ENCODE results near the gene PRPF19.

PRPF19 gene

DNA sequence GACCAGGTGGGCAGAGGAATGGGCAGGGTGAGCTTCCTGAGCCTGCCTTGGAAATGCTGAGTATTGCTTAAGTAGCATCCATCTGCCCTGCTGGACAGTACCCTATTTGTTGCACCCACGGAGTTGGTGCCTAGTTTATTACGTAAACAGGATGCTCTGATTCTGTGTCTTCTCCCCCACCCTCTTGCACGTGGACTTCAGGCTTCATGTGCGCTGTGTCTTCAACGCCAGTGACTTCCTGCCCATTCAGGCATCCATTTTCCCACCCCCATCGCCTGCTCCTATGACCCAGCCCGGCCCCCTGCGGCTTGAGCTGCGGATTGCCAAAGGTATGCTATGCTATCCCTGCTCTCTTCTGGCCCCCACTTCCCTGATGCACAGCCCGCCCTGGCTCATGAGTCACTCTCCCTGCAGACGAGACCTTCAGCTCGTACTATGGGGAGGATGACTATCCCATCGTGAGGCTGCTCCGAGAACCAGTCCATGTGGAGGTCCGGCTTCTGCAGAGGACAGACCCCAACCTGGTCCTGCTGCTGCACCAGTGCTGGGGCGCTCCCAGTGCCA lies 33.3 kb downstream of the PRPF19 start:
- DNase-seq = peak in 1 of 14 donors; percentile 61

DNA sequence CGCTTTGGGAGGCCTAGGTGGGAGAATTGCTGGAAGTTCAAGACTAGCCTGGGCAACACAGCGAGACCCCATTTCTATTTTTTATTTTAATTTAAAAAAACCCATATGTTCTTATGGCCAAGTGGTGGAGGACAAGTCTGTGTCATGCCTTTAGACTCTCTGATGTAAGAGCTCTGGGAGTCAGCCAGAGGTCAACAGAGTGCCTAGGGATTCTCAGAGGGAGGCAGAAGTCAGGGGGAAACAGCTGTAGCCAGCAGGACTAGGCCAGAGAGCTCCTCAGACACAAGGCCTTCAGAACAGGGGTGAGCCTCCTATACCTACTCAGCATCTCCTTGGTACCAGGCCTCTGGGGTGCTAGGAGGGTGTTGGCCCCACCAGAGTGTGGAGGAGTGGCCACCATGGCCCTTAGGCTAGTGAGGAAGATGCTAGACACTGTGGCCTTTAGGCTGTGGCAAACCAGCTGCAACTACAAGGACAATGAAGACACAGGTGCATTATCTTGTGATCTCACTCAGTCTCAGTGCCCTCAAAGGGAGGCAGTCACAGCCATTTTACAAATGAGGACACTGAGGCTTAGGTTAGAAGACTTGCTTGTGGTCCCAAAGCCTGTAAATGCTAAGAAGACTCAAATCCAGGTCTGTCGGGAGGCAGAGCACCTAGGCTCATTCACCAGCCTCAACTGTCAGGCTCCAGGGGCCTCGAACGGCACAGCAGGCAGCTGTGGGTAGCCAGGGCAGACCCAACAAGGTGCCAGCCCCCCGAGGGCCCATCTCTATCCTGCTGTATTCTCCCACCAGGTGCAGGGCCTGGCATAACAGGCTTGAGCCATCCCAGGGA lies 34.0 kb downstream of the PRPF19 start:
- DNase-seq = no peak

DNA sequence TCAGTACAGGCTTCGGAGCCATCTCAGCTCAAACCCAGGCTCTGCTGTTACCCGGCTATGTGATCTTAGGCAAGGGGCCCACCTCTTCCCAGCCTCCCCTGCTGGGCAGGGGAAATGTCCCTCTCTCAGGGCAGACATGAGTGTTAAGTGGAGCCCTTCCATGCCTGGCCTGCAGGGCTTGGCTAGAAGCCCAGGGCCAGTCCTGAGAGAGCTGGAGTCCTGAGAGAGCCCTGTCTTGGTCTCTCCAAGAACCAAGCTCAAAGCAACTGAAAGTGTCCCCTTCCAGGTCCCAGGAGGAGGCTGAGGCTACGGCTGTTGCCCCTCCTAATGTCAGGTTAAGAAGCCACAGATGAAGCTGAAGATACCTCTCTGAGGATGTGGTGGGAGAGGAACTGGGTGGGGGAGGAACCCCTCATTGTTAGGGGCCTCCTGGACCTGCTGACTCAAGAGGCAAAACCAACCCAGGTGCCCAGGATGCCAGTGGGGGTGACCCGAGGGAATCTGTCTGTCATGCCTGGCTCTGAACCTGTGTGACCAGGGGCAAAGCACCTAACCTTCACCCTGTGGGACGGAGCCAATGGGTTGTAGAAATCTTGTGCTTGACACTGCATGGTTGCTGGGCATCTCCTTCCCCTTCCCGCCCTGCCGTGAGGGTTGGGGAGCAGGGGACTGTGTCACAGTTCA lies 34.9 kb downstream of the PRPF19 start:
- peak in 1 of 14 donors; percentile 12 for DNase-seq

DNA sequence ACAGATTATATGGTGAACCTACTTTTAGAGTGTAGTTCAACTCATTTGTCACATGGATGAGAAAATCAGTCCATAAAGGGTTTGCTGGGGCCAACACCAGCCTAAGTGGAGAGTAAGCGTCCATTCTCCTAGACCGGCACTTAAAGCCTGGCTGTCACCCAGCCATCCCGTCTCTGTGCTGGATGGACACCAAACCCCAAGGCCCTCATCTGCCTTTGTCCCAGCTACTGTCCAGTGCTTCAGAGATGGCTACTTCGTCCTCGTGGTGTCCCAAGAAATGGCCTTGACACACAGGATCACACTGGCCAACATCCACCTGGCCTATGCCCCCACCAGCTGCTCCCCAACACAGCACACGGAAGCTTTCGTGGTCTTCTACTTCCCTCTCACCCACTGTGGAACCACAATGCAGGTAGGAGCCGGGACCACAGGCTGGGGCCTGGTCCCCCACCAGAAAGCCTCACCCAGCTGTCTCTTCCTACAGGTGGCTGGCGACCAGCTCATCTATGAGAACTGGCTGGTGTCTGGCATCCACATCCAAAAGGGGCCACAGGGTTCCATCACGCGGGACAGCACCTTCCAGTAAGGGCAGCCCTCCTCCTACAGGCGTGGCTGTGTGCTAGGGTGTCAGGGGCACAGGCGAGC lies 35.5 kb downstream of the PRPF19 start:
- DNase-seq = no peak

DNA sequence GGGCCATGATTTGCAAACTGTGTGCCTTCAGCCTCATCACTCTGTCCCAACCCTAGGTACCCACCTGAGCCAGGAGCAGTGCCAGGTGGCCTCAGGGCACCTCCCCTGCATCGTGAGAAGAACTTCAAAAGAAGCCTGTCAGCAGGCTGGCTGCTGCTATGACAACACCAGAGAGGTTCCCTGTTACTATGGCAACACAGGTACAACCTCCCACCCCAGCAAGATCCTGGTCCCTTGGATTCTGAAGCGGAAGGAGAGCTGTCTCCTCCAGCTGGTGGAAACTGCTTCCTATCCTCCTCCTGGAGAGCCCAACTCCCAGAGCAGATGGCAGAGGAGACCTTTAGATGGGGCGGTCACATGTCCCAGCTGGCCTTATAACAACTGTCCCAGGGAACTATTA lies 36.1 kb downstream of the PRPF19 start:
- DNase-seq = peak in 1 of 14 donors; percentile 53

DNA sequence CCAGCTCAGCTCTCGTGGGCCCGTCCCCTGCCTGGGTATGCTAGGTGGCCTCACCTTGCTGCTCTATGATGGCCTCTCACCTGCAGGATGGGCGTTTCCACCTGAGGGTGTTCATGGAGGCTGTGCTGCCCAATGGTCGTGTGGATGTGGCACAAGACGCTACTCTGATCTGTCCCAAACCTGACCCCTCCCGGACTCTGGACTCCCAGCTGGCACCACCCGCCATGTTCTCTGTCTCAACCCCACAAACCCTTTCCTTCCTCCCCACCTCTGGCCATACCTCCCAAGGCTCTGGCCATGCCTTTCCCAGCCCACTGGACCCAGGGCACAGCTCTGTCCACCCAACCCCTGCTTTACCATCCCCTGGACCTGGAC lies 36.9 kb downstream of the PRPF19 start:
- no peak for DNase-seq

DNA sequence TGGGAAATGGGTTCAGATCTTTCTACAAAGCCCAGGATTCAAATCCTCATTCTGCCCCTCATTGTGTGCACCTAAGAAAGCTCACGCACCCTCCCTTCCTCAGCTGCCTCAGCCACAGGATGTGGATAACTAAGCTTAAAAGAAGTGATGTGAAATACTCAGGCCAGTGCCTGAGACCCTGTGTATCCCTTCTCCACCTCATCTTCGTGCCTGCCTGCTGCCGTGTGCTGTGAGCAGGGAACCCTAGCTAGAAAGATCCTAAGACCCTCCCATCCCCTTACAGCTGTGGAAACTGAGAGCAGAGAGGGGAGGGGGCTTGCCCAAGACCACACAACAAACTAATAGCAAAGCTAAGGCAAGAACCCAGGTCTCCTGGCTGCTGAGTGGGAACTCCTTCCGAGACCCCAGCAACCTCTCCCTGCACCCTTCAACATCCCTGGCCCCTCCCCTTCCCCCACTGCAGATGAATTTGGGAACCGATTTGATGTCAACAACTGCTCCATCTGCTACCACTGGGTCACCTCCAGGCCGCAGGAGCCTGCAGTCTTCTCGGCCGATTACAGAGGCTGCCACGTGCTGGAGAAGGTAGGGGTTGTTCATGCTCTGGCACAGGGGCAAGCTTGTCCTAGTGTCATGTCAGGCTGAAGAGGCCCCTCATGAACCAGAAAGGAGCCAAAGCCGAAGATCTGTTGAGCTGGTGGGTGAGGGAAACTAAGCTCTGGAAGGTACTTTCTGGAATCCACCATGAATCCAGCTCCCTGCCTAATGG lies 37.5 kb downstream of the PRPF19 start:
- DNase-seq = no peak

DNA sequence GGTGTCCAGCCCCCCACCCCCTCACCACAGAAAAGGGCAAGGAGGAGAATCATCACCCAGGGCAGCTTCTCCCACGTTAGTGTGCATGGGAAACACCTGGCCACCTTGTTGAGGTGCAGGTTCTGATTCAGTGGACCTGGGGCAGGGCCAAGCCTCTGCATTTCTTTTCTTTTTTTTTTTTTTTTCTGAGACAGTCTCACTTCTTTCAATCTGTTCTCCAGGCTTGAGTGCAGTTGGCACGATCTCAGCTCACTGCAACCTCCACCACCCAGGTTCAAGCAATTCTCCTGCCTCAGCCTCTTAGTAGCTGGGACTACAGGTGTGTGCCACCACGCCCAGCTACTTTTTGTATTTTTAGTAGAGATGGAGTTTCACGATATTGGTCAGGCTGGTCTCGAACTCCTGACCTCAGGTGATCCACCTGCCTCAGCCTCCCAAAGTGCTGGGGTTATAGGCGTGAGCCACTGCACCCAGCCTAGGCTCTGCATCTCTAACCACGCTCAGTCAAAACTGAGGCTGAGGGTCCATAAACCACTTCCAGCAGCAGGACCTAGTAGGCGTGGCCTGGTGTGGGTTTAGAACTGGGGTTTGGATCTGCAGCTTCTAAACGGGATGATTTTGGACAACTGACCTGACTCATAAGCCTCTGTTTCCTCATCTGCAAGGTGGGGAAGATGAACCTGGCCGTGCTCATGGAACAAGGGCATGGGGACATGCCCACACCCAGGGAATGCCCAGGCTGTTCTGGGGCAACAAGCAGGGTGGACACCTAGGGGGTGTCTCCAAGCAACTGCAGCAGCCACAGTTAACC lies 38.3 kb downstream of the PRPF19 start:
- DNase-seq = no peak

DNA sequence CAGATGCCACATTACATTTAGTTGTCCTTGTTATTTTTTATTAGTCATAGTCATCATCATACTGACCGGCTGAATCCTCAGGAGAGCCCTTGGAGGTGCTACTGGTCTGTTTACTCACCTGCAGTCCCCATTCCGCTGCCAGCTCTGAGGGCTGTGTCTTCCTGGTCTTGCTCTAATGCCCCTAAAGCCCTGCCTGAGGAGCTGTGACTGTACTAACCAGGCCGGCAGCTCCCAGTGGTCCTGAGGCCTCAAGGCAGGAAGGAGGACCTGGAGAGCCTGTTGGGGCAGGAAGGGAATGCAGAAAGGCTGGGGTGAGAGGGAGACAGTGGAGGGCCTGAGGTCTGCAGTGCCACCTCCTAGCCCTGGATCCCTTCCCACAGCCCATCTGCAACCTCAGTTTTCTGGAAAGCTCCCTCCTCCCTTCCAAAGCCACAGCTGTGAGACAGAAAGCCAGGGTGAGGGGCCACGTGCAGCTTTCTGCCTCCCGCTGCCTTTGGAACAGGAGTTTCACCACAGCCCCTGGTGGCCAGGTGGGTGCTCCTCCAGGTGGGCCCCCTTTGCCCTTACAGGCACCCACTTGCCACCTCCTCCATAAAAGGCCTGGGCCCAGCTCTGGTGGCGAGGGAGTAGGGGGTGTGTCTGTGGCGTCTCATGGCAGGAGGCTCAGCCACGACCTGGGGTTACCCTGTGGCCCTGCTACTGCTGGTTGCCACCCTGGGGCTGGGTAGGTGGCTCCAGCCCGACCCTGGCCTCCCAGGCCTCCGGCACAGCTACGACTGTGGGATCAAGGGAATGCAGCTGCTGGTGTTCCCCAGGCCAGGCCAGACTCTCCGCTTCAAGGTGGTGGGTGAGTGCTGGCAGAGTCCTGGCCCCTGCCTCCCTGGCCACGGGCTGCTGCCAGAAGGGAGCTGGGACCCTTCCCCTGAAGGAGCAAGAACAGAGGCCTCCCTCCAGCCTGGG lies 39.2 kb downstream of the PRPF19 start, which contains the start of gene ZP1:
Gene ZP1 (plus strand): TSS at position 632 of the 960 bp plus-strand sequence. CDS start 20 bp downstream, at position 652.
- DNase-seq = no peak

DNA sequence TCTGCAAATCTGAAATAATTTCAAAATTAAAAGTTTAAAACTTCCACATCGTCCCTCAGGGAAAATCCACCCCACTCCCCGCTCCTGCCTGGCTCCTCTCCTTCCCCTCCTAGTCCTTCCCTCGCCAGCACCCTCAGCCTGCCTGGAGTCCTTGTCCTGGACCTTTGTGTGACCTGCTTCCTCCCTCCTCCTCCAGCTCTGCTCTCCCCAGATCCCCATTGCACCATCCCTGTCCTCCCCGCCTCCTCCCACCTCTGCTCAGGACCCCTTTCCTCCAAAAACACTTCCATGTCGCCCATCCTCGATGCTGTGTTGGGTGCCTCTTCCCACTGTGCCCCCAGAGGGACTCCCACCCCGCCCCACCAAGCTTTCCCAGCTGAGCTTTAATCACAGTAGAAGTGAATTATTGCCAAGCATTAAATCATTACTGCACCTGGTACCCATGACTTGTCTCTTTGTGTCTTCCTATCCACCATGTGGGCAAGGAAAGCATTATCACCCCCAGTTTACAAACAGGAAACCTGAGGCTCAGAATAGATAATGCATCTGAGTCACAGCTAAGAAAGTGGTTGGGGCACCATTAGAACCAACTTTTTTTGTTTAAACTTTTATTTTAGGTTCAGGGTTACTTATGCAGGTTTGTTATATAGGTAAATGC lies 41.4 kb downstream of the PRPF19 start:
- no peak for DNase-seq

DNA sequence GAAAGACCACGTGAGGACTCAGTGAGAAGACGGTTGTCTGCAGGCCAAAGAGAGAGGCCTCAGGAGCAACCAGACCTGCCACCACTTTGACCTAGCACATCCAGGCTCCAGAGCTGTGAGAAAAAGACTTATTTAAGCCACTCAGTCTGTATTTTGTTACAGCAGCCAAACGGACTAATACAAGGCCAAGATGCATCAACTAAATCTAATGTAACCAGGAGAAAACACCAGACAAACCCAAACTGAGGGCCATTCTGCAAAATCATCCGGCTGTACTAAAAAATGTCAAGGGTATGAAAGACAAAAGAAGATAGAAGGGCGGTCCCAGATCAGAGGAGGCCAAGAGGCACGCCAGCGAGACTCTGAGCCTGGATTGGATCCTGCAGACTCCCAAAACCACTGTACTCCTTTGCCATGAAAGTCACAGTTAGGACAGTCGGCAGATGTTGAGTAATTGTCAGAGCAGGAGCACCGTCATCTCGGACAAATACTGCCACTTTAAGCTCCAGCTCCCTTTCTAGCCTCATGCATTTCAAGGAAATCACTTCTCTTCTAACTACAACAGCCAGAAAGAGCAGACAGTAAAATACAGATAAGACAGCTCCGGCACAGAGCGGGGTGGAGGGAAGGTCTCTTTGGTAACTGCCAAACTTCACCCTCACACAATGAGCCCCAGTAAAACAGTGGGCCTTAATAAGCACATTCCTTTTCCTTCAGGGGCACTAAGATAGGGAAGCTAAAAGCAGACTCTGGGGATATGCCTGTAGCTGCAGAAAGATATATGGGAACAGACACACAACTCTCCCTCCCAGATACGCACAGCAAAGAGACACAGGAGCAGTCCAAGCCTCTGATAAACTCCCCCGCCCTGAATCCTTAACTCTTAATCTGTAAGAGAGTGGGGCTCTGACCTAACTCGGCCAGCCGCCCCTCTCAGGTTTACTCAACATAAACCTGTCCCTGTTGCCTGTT lies 42.5 kb downstream of the PRPF19 start:
- DNase-seq = no peak

DNA sequence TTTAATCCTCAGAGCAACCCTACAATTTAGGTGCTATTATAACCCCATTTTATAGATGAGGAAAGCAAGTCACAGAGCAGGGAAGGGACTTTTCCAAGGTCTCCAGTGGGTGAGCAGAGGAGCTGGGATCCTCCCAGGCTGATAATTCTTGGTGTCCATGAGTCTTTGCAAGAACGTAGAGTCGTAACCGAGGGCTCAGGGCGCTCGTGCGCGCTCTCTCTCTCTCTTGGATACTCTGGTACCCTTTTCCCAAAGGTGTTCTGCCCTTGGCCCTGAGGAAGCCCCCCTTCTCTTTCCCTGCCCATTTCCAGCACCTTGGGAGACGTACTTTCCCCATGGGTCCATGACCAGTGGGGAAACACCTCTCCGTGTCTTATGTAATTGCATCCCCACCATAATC lies 44.2 kb downstream of the PRPF19 start:
- no peak for DNase-seq

DNA sequence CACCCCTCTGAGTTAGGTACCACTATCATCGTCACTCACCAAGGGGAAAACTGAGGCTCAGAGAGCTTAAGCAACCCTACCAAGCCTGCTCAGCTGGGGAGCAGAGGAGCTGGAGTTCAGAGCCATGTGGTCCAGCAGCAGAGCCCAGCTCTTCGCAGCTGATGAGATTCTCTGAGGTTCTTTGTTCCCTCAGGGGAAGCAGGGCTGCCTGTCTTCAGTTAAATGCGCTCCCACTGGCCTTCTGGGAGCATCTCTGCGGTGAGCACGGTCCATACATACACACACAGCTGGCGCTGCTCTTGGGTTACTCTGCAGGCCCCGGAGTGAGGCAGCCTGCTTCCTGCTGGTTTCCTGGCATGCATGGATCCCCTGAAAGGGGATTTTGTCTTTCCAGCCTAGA lies 45.4 kb downstream of the PRPF19 start:
- peak in 3 of 14 donors; percentile 15 to 42 (median 15) for DNase-seq

DNA sequence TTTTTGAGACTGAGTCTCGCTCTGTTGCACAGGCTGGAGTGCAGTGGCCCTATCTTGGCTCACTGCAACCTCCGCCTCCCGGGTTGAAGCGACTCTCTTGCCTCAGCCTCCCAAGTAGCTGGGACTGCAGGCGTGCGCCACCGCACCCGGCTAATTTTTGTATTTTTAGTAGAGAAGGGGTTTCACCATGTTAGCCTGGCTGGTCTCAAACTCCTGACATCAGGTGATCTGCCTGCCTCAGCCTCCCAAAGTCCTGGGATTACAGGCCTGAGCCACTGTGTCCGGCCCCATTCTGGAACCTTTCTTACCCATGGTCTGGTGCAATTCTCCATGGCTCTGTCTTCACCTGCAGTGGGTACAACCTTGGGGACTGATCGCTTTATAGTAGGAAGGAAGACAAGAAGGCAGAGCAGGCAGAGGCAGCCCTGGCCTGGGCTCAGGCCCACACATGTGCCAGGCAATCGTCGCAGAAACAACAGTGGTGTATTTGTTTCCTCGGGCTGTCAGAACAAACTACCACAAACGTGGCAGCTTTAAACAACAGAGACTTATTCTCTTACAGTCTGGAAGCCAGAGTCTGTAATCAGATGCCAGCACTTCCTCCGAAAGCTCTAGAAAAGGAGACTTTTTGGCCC lies 46.7 kb downstream of the PRPF19 start:
- peak in 8 of 14 donors; percentile 17 to 74 (median 34) for DNase-seq

DNA sequence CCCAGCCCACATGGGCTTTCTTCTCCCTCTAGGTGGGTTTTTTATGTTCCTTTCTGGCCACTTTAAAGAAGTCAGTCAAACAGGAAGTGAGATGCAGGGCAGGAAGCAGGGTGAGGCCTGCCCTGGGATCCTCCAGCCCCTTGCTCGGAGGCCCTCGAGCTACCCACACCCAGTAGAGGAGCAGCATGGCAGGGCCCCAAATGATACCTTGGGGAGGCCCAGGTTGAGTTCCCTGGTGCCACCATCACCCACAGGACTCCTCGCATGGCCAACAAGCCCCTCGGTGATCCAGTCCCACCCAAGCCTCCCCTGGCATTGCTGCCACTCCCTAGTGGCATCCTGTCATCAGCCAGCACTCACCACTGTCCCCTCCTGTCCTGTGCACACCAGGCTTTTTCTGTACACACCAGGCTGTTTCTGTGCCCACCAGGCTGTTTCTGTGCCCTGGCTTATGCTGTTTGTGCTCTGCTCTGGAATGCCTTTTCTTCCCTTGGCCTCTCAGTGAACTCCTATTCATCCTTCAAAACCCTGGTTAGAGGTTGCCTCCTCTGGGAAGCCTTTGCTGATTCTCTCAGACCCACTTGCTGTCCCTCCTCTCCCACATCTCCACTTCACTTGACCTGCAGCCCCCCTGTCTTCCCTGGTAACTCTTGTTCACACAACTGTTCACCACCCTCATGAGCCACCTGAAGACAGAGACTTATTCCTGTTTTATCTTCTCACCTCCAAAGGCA lies 47.5 kb downstream of the PRPF19 start:
- DNase-seq = no peak

DNA sequence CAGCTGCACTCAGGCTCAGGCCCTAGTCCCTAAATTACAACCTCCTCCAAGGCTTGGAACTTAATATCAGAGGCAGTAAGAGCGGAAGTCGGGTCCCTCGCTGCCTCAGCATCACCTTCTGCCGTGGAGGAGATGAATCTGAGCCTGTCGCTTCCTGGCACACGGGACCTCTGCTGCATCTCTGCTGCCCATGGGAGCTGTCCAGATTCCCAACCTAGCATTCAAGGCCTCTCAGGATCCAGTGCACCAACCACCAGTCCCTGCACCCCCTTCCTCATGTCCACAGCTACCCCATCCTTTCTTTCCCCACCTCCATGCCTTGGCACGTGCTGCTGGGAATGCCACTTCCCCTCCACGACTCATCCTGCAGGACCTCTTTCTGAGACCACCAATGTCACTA lies 48.1 kb downstream of the PRPF19 start:
- DNase-seq = no peak
